Raji (cell line): ENCODE data around the gene HINFP.

Source experiments
- POLR2A ChIP-seq: IDR thresholded peaks from 2 replicates; pipeline ENCODE4 v1.6.1; 2011; ENCODE audit warnings: low read depth, low read length, control low read depth; ENCODE audit not compliant: insufficient read depth

HINFP gene

GRCh38 chr11:119180729-119181676, 59.6 kb downstream of the HINFP start:
- no peak for TF ChIP-seq POLR2A

DNA sequence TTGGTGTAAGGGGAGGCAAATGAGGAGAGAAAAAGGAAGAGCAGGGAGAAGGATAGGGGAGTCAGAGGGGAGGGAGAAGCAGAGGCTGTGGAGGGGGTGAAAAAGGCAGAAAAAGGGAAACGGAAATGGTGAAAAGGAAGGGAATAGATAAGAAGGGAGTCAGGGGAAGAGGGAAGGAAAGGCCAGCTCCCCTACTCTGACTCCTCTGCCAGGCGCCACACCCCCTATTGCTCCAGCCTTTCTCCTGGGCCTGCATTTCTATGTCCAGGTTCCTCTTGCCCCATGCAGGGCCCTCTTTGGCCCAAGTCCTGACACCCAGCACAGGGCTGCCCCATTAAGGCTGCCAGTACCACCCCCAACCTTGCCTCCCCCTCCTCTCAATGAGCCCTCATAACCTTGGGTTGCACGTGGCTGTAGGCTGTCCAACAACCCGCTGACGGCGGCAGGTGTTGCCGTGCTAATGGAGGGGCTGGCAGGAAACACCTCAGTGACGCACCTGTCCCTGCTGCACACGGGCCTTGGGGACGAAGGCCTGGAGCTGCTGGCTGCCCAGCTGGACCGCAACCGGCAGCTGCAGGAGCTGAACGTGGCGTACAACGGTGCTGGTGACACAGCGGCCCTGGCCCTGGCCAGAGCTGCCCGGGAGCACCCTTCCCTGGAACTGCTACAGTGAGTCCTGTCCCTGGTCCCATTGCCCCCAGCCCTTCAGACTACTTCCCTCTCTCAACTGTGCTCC, 60.5 kb downstream of the HINFP start:
- no peak for TF ChIP-seq POLR2A
